ENCODE measurements around the gene OR1J2. TPM values are rescaled to one million over a fixed set of nuclear protein-coding genes. Genes with fewer than 3 reads are reported as not detected.
"Not testable (repeated sequence)": the region's sequence is repeated elsewhere in the genome, so short reads cannot be mapped to it uniquely, and the experiment has no call there.

The OR1J2 gene
- total RNA-seq, 1 donor from 2014 or later, result not detected

DNA sequence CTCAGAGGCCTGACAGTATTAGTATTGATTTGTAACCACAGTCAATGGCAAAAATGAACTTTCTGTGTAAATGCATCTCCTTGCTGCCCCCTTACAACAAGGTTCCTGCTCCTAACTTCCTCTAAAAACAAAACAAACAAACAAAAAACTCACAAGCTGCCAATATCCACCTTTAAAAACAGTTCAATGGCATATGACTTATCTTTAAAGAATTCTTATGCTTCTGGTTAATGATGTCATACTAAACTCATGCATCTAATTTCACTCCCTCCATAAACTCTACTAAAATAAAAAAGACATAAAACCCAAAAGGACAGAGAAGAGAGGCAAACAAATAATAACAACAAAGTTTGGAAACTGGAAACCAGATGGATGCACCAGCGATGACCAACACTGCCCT, 25.5 kb downstream of the OR1J2 start:
- Histone ChIP-seq H3K4me3 (ENCODE audit: low read depth, low read length) (no peak overlapping the region), H3K27me3 (ENCODE audit: control insufficient read depth, insufficient read depth, low read length) (no peaks in the 10 kb centered on the region), H3K36me3 (ENCODE audit: control insufficient read depth, insufficient read depth, low read length) (no peaks in the 10 kb centered on the region)
- TF ChIP-seq, protein P1, sequence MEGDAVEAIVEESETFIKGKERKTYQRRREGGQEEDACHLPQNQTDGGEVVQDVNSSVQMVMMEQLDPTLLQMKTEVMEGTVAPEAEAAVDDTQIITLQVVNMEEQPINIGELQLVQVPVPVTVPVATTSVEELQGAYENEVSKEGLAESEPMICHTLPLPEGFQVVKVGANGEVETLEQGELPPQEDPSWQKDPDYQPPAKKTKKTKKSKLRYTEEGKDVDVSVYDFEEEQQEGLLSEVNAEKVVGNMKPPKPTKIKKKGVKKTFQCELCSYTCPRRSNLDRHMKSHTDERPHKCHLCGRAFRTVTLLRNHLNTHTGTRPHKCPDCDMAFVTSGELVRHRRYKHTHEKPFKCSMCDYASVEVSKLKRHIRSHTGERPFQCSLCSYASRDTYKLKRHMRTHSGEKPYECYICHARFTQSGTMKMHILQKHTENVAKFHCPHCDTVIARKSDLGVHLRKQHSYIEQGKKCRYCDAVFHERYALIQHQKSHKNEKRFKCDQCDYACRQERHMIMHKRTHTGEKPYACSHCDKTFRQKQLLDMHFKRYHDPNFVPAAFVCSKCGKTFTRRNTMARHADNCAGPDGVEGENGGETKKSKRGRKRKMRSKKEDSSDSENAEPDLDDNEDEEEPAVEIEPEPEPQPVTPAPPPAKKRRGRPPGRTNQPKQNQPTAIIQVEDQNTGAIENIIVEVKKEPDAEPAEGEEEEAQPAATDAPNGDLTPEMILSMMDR (IDR thresholded peaks at IDR 0.05; ENCODE audit: insufficient read depth, low read length, poor library complexity, severe bottlenecking), result no peak
- DNase-seq (ENCODE audit: low read depth), result no peak

DNA sequence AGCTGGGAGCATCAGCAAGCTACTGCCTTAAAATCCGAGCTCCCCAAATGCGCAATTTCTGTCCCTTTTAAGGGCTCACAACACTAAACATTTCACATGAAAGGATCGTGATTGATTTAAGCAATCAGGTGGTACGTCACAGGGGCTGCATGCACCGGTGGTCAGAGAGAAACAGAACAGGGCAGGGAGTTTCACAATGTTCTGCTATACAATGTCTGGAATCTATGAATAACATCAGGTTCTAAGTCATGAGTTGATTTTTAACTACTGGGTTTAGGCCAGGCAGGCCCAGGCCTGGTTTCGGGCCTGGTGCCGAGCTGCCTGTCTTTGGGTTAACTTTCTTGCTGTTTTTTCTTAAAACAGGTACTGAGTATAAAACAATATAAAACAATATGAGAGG, 26.5 kb downstream of the OR1J2 start:
- not testable (repeated sequence) for H3K36me3 ChIP-seq (ENCODE audit: control insufficient read depth, insufficient read depth, low read length)
- DNase-seq (ENCODE audit: low read depth), result peak; percentile 25

DNA sequence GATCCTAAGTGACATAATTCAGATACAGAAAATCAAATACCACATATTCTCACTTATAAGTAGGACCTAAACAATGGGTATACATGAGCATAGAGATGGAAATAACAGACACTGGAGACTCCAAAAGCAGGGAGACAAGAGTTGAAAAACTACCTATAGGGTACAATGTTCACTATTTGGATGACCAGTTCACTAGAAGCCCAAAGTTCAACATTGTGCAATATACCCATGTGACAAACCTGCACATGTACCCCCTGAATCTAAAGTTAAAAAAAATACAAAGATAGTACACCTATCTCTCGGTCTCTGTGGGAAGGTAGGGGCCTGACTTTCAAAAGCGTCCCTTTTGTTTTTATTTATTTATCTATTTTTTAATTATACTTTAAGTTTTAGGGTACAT, 28.2 kb downstream of the OR1J2 start:
- DNase-seq (ENCODE audit: low read depth), result no peak
- no peaks in the 10 kb centered on the region for H3K36me3 ChIP-seq (ENCODE audit: control insufficient read depth, insufficient read depth, low read length)
- TF ChIP-seq, protein P1 (IDR thresholded peaks at IDR 0.05; ENCODE audit: insufficient read depth, low read length, poor library complexity, severe bottlenecking), result no peak
- H3K27me3 ChIP-seq (ENCODE audit: control insufficient read depth, insufficient read depth, low read length), result no peaks in the 10 kb centered on the region
- no peak overlapping the region for H3K4me3 ChIP-seq (ENCODE audit: low read depth, low read length)

More for the DNA sequence above, 26.5 kb downstream of the OR1J2 start:
- H3K4me3 ChIP-seq (ENCODE audit: low read depth, low read length); H3K27me3 ChIP-seq (ENCODE audit: control insufficient read depth, insufficient read depth, low read length): not testable (repeated sequence)

DNA sequence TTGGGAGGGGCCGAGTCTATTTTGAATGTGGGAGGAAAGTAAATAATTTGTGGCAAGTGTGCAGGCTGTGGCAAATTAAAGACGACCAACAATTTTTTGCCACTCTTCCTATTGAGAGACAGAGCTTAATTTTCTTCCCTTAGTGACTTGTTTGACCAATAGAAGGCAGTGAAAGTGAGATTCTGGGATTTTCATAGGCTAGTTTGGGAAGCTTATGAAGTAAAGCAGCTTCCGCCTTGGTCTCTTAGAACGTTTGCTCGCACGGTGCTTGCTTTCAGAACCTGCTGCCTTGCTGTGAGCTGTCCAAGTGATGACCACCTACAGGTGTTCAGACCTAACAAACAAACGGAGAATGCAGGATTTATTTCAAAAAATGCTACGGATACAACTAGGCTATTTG, 35.6 kb downstream of the OR1J2 start:
- TF ChIP-seq, protein P1 (IDR thresholded peaks at IDR 0.05; ENCODE audit: insufficient read depth, low read length, poor library complexity, severe bottlenecking), result no peak
- Histone ChIP-seq H3K4me3 (ENCODE audit: low read depth, low read length) (no peak overlapping the region), H3K36me3 (ENCODE audit: control insufficient read depth, insufficient read depth, low read length) (no peaks in the 10 kb centered on the region), H3K27me3 (ENCODE audit: control insufficient read depth, insufficient read depth, low read length) (no peaks in the 10 kb centered on the region)
- no peak for DNase-seq (ENCODE audit: low read depth)

DNA sequence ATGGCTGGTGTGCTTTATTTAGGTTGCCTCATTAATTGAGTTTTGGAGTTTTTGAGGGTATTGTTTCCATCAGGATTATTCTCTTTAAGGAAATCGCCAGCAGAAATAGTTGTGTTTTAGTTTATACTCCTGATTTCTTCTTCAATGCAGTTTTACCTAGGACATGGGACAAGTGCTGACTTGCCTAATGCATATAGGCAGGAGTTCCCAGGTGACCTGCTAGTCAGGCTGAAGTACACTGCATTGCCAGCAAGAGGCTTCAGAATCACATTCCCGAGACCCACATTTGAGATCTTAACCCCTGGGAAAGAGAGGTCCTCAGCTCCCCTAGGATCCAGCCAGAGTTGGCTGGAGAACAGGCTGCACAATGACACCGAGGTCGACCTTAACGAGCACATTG, 40.8 kb downstream of the OR1J2 start:
- H3K36me3 ChIP-seq (ENCODE audit: control insufficient read depth, insufficient read depth, low read length), result no peaks in the 10 kb centered on the region
- TF ChIP-seq, protein P1 (IDR thresholded peaks at IDR 0.05; ENCODE audit: insufficient read depth, low read length, poor library complexity, severe bottlenecking), result no peak
- H3K27me3 ChIP-seq (ENCODE audit: control insufficient read depth, insufficient read depth, low read length), result peaks cover 4% of the 10 kb centered on the region
- DNase-seq (ENCODE audit: low read depth), result no peak
- H3K4me3 ChIP-seq (ENCODE audit: low read depth, low read length), result no peak overlapping the region

DNA sequence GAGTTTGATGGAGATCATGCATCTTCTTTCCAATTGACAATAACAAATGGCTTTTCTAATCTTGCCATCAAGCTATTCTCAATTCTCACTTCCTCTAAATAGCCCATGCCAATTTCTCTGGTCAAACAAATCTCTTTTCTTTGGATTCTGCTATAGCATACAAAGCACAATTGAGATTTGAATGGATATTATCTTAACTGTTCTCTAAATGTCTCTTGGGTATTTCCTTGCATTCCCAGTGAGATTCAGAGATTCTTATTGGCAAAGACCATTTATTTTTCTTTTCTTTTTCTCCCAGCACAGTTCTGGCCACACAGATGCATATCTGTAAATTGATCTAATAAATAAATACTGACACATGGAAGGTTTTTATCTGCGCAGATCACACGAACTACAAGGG, 42.2 kb downstream of the OR1J2 start, which contains the start of gene OR1N2:
TSS of gene OR1N2 (plus strand) at position 301 of the 400 bp plus-strand sequence. CDS start 100 bp downstream, outside the sequence.
- no peak for DNase-seq (ENCODE audit: low read depth)
- H3K27me3 ChIP-seq (ENCODE audit: control insufficient read depth, insufficient read depth, low read length), result peaks cover 4% of the 10 kb centered on the region
- H3K4me3 ChIP-seq (ENCODE audit: low read depth, low read length), result no peak within 1 kb of the TSS
- no peaks in the 10 kb centered on the region for H3K36me3 ChIP-seq (ENCODE audit: control insufficient read depth, insufficient read depth, low read length)
- TF ChIP-seq, protein P1 (IDR thresholded peaks at IDR 0.05; ENCODE audit: insufficient read depth, low read length, poor library complexity, severe bottlenecking), result no peak

Other genes starting within 250 kb of the OR1J2 start
- gene RBM18, start 246.0 kb upstream of the OR1J2 start, total RNA-seq, result 17.9 and 21.1 TPM in 2 replicates
- gene MRRF, start 245.9 kb upstream of the OR1J2 start, total RNA-seq, result 33.8 and 46.2 TPM in 2 replicates
- gene PTGS1, start 139.8 kb upstream of the OR1J2 start, total RNA-seq, result 0.04 and 0.07 TPM in 2 replicates
- gene OR1J1, start 32.9 kb upstream of the OR1J2 start, total RNA-seq, result not detected in 2 replicates
- gene OR1J4, start 8.3 kb downstream of the OR1J2 start, total RNA-seq, result not detected in 2 replicates
- gene OR1N1, start 16.5 kb downstream of the OR1J2 start, total RNA-seq, result not detected in 2 replicates
- not detected in 2 replicates for gene OR1N2, start 42.3 kb downstream of the OR1J2 start, total RNA-seq
- 0.67 TPM in 1 of 2 replicates, not detected in the other for gene OR1L8, start 72.6 kb downstream of the OR1J2 start, total RNA-seq
- gene OR1Q1, start 103.9 kb downstream of the OR1J2 start, total RNA-seq, result not detected in 2 replicates
- not detected in 2 replicates for gene OR1B1, start 146.8 kb downstream of the OR1J2 start, total RNA-seq
- not detected in 2 replicates for gene OR1L1, start 150.9 kb downstream of the OR1J2 start, total RNA-seq
- not detected in 2 replicates for gene OR1L3, start 164.3 kb downstream of the OR1J2 start, total RNA-seq
- gene OR1L4, start 213.2 kb downstream of the OR1J2 start, total RNA-seq, result not detected in 2 replicates
- gene OR1L6, start 231.5 kb downstream of the OR1J2 start, total RNA-seq, result not detected in 2 replicates

All from kidney epithelial cell (primary cell).